Endothelial cell (in vitro differentiated cells): ENCODE data around the gene RPS26. TPM values are rescaled to one million over a fixed set of nuclear protein-coding genes. Genes with fewer than 3 reads are reported as not detected.
A peak's percentile ranks its signal among the peaks of the same experiment; 100 is the strongest.

Experiments used
- DNase-seq: peaks from one replicate; pipeline ENCODE4 v3.0.0; 2021; ENCODE audit warnings: low spot score
- H3K27ac Mint-ChIP-seq: one replicate; pipeline ENCODE4 v1.8.0; 2021; ENCODE audit warnings: mixed read lengths, inconsistent platforms; ENCODE audit not compliant: unreplicated experiment
- H3K27me3 Mint-ChIP-seq: one replicate; pipeline ENCODE4 v1.8.0; 2021; ENCODE audit warnings: mild to moderate bottlenecking, moderate library complexity, mixed read lengths, inconsistent platforms; ENCODE audit not compliant: unreplicated experiment
- H3K36me3 Mint-ChIP-seq: one replicate; pipeline ENCODE4 v1.8.0; 2021; ENCODE audit warnings: mild to moderate bottlenecking, low read depth, mixed read lengths, inconsistent platforms; ENCODE audit not compliant: unreplicated experiment
- H3K4me1 Mint-ChIP-seq: one replicate; pipeline ENCODE4 v1.8.0; 2021; ENCODE audit warnings: mild to moderate bottlenecking, mixed read lengths, inconsistent platforms; ENCODE audit not compliant: unreplicated experiment
- H3K4me3 Mint-ChIP-seq: one replicate; pipeline ENCODE4 v1.8.0; 2021; ENCODE audit warnings: mild to moderate bottlenecking, mixed read lengths, inconsistent platforms; ENCODE audit not compliant: unreplicated experiment
- H3K9me3 Mint-ChIP-seq: one replicate; pipeline ENCODE4 v1.8.0; 2021; ENCODE audit warnings: mixed read lengths, inconsistent platforms; ENCODE audit not compliant: unreplicated experiment
- CTCF ChIP-seq: fragments of 200-600 bp; sonication (generic); IDR thresholded peaks from one replicate; pipeline ENCODE4 v1.5.0; 2021; ENCODE audit warnings: antibody characterized with exemption; ENCODE audit not compliant: unreplicated experiment
- total RNA-seq: library from RNA; stranded (reverse); fragmentation: NEBNext Ultra II Directional; extraction: Animal tissue kit (Norgen Biotek cat#: 25700); gene quantifications from one replicate; pipeline ENCODE4 v1.2.1, GENCODE V29; 2021; ENCODE audit not compliant: unreplicated experiment

Gene RPS26
- total RNA-seq, 1 donor from 2014 or later: 45.8 TPM

DNA sequence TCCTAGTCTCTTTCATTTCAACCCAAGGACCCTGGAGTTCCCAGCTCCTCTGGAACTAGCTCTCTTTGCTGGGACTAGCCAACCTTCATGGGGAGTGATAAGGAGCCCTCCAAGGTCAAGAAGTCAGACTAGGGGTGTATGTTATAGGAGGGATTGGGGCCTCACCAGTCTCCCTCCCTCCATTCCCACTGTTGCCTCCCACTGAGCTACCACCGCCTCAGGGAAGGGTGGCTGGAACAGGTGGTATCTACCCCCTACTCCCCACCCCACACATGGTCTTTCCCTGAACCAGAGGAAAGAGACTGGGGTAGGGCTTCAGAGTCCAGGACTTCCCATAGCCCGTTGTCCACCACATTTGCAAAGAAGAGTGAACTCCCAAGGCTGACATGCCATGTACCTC is 40.7 kb downstream of the RPS26 start:
- peaks cover 13% of the 10 kb centered on the region for H3K4me1 Mint-ChIP-seq
- no peaks in the 10 kb centered on the region for H3K9me3 Mint-ChIP-seq
- no peak for TF ChIP-seq CTCF
- H3K27ac Mint-ChIP-seq: no peak overlapping the region
- H3K27me3 Mint-ChIP-seq: peaks cover 10% of the 10 kb centered on the region
- H3K36me3 Mint-ChIP-seq: no peaks in the 10 kb centered on the region
- DNase-seq: no peak
- H3K4me3 Mint-ChIP-seq: no peak overlapping the region

GRCh38 chr12:56082967-56083366 is 41.2 kb downstream of the RPS26 start:
- Mint-ChIP-seq H3K4me1 (peaks cover 13% of the 10 kb centered on the region), H3K27ac (no peak overlapping the region), H3K4me3 (no peak overlapping the region), H3K9me3 (no peaks in the 10 kb centered on the region), H3K36me3 (no peaks in the 10 kb centered on the region), H3K27me3 (peaks cover 10% of the 10 kb centered on the region)
- no peak for DNase-seq
- no peak for TF ChIP-seq CTCF

DNA sequence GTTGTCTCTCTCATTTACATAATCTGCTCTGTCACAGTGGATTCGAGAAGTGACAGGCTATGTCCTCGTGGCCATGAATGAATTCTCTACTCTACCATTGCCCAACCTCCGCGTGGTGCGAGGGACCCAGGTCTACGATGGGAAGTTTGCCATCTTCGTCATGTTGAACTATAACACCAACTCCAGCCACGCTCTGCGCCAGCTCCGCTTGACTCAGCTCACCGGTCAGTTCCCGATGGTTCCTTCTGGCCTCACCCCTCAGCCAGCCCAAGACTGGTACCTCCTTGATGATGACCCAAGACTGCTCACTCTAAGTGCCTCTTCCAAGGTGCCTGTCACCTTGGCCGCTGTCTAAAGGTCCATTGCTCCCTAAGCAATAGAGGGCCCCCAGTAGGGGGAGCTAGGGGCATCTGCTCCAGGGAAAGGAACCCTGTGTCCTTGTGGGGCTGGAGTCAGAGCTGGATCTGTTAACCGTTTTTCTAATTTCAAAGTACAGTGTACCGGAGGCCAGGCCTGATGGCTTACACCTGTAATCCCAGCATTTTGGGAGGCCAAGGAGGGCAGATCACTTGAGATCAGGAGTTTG is 43.3 kb downstream of the RPS26 start:
- Mint-ChIP-seq H3K27me3 (peaks cover 8% of the 10 kb centered on the region), H3K4me1 (peaks cover 10% of the 10 kb centered on the region), H3K36me3 (no peaks in the 10 kb centered on the region), H3K4me3 (no peak overlapping the region), H3K9me3 (no peaks in the 10 kb centered on the region), H3K27ac (no peak overlapping the region)
- peak; percentile 34 for TF ChIP-seq CTCF
- peak; percentile 61 for DNase-seq

DNA sequence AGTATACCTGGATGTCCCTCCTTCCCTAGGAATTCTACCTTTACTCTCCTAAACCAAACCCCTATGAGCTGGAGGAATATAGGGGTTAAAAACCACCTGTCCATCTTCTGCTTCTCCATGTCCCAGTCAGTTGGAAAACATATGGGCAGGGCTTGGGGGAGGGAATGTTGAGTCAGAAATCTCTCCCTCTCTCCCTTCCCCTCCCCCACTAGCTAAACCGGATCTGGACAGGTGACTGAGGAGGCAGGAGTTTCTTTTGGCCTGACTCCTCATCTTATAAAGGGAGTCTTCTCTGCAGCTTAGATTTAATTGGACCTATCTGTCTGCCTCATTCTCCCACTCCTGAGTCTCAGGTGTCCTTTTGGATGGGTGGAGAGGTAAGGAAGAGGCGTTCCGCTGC is 44.4 kb downstream of the RPS26 start:
- H3K36me3 Mint-ChIP-seq: peaks cover 3% of the 10 kb centered on the region

DNA sequence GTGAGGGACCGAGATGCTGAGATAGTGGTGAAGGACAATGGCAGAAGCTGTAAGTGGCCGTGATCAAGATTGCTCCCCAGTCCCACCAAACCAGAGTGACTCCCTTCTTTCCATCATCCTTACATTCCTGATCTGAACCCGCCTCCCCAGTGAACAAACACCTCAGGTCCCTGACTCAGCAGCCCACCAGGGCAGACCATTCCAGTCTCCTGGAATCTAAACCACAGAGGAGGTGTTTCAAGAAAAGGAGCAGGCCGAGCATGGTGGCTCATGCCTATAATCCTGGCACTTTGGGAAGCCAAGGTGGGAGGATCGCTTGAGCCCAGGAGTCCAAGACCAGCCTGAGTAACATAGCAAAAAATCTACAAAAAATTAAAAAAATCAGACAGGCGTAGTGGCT is 44.9 kb downstream of the RPS26 start:
- H3K27me3 Mint-ChIP-seq: peaks cover 8% of the 10 kb centered on the region
- no peak for TF ChIP-seq CTCF
- no peaks in the 10 kb centered on the region for H3K9me3 Mint-ChIP-seq
- DNase-seq: no peak
- H3K4me1 Mint-ChIP-seq: peaks cover 3% of the 10 kb centered on the region
- no peak overlapping the region for H3K27ac Mint-ChIP-seq
- H3K36me3 Mint-ChIP-seq: peaks cover 3% of the 10 kb centered on the region
- no peak overlapping the region for H3K4me3 Mint-ChIP-seq

More for the DNA sequence above, 44.4 kb downstream of the RPS26 start:
- Mint-ChIP-seq H3K9me3 (no peaks in the 10 kb centered on the region), H3K27ac (no peak overlapping the region), H3K4me3 (no peak overlapping the region), H3K4me1 (peaks cover 6% of the 10 kb centered on the region), H3K27me3 (peaks cover 8% of the 10 kb centered on the region)
- DNase-seq: no peak
- no peak for TF ChIP-seq CTCF
